ENCODE data around the gene PFN3.

DNA sequence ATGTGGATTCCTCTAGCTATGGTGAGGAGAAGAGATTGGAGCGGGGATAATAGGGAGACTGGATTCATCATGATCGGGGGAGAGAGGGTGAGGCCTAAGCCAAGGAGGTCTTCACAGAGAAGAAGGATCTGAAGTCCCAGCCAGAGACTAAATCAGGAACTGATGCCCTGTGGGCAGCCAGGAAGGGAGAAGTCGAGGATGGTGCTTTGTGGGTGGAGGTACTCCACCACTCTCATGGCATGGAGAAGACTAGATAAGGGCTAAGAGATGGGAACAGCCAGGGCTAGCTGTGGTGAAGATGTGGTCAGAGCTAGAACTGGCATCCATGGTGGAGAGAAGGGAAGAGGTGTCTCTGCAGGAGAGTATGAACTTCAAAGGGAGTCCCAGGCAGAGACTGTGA, 45.8 kb downstream of the PFN3 start:
- TF ChIP-seq CTCF (IDR thresholded peaks at IDR 0.05), result no peak
- TF ChIP-seq EZH2 (IDR thresholded peaks at IDR 0.05), result no peak
- no peak for TF ChIP-seq EZH2phosphoT487 (IDR thresholded peaks at IDR 0.05)
